Activated naive CD4-positive, alpha-beta T cell treated with anti-CD3 and anti-CD28 coated beads, Interleukin-2, amount 10 ng/mL, durations not matched to agents 5 hours and 36 hours (primary cell): ENCODE results near the gene SP100. TPM values are rescaled to one million over a fixed set of nuclear protein-coding genes. Genes with fewer than 3 reads are reported as not detected.

ENCODE experiments used
- total RNA-seq, 2 experiments: library from RNA; stranded (reverse); gene quantifications; one replicate each; pipeline ENCODE4 v1.2.3, GENCODE V29; 2021

The SP100 gene
- total RNA-seq, result 100 to 1,000 TPM; 239 to 242 TPM

GRCh38 chr2:230416061-230416721 lies at the start of gene SP100:
SP100 (plus strand) TSS chr2:230416201; CDS start chr2:230416297, 96 bp downstream.

Other genes starting within 250 kb of the SP100 start
- gene SP110, start 196.2 kb upstream of the SP100 start, total RNA-seq, result 100 to 1,000 TPM; 136 to 140 TPM
- 10 to 100 TPM; 86.4 to 94.0 TPM for gene SP140, start 190.5 kb upstream of the SP100 start, total RNA-seq
- 100 to 1,000 TPM; 121 TPM for gene SP140L, start 89.0 kb upstream of the SP100 start, total RNA-seq